GM18909 (cell line): ENCODE results near the gene ABCB9.
A peak's percentile ranks its signal among the peaks of the same experiment; 100 is the strongest.

Experiments used
- ATAC-seq: cut with Tn5 transposase; IDR thresholded peaks from one replicate; pipeline ENCODE4 v1.9.1; 2021; ENCODE audit warnings: mild to moderate bottlenecking; ENCODE audit not compliant: unreplicated experiment, poor library complexity

The ABCB9 gene

DNA sequence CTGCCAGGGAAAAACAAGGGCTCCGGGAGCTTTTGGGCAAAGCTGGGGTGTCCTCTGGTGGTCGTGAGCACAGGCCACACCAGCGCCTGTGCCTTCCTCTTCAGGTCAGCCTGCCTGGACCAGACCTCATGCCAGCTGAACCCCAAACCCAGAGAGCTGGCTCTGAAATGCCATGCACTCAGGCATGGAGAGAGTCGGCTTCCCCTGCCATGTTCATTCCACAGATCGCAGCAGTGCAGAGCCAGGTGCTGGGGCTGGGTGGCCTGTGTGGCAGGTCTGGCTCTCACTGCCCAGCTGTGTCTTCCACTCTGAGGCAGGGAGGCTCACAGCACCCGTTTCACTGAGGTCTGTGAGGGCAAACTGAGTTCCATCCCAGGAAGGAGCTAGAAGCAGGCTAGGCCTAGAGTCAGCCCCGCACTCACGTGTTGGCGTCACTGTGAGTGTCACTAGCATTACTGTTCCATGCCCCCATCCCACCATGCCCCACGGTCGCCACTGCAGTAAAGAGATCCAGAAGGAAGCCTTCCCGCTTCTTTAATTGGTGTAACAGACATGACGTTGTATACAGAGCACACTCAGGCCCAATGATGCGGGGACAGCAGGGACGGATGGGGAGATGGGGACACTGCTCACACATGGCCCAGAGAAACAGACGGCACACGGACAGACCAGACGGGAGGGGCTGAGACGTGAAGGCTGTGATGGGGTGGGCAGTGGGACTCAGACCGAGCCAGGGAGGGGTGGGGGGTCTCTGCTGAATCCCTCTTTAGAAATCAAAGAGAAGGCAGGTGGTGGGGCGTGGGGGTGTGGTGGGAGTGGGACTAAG, 16.9 kb upstream of the ABCB9 start:
- ATAC-seq = no peak

DNA sequence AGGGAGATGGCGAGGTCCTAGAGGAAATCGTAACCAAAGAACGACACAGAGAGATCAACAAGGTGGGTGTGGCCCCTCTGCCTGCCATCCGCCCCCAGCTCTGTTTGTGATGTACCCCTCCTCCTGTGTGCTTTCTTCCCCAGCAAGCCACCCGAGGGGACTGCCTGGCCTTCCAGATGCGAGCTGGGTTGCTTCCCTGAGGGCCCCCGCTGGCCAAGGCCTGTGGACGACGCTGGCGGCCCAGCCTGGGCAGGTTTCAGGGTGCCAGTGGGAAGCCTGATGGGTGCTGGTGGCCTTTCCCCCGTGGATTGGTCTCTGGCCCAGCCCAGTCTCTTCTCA, 16.2 kb upstream of the ABCB9 start:
- no peak for ATAC-seq

DNA sequence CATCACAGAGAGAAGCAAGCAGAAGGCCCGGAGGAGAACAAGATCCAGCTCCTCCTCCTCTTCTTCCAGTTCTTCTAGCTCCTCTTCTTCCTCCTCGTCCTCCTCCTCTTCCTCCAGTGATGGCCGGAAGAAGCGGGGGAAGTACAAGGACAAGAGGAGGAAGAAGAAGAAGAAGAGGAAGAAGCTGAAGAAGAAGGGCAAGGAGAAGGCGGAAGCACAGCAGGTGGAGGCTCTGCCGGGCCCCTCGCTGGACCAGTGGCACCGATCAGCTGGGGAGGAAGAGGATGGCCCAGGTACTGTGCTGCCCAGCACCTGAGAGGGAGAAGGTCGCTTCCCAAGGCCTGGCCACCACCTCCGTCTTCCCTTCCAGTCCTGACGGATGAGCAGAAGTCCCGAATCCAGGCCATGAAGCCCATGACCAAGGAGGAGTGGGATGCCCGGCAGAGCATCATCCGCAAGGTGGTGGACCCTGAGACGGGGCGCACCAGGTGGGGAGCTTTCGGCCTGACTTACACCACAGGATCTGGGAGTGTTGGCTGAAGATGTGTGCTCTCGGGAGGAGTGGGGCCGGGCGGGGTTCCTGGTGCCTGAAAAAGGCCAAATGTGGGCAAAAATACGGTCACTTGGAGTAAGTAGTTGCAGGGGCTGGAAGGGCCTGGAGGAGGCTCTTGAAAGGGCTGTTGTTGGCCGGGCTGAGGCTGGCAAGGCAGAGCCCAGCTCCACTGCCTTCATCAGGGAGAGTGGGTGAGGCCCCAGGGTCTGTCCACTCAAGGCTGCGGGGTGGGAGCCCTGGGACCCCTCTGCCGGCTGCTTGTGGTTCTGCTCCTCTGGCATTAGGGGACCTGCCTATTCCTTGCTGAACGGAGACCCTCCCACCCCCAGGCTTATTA, 15.6 kb upstream of the ABCB9 start:
- ATAC-seq = no peak

DNA sequence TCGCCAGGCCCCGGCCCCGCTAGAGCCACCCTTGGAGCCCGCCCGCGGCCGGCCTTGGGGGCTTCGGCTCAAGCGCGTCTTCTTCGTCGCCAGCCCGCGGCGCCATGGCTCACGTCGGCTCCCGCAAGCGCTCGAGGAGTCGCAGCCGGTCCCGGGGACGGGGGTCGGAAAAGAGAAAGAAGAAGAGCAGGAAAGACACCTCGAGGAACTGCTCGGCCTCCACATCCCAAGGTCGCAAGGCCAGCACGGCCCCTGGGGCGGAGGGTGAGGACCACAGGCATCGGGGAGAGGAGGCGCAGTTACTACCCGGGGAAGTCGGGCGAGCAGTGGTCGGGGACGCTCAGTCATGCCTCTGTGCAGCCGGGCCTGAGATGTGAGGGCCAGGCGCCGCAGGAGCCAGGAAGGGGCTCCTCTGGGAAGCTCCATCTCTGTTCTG, 14.8 kb upstream of the ABCB9 start:
- peak; percentile 17 for ATAC-seq

DNA sequence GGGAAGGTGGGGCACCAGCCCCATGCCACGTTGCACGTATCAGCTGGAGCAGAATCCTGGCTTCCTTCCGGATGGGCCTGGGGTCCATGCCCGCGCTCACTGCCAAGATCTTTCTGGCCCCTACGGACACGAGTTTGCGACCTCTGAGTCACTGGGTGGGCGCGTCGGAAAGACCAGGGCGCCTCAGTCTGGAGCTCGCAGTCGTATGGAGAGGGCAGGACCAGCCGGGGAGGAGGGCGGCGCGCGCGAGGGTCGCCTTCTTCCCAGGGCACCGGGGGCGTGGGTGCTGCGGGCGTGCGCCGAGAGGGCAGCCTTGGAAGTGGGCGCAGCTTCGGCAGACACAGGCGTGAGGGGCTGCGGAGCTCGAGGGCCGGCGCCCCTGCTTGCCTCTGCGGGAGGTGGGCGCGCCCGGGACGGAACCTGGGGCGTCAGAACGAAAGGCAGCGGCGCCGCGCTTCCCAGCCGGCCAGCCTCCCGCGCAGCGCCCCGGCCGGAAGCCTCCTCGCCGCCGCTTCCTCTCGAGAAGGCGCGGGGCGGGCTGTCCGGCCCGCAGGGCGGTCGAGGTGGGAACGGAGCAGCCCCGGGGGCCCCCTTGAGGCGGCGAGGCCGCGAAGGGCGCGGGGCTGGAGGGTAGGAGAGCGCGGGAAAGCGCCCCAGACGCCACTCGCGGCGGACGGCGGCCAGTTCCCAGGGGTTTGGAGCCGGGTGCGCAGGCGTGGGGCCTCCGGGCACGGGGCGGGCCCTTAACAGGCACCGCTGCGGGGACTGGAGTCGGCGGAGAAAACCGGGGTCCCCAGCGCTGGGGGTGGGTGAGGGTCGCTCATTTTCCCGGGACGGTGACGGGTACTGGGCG, 14.1 kb upstream of the ABCB9 start, which contains the start of gene ARL6IP4:
TSS of gene ARL6IP4 (plus strand) at position 499 of the 853 bp plus-strand sequence. CDS start 459 bp downstream, outside the sequence.
- peak; percentile 65 for ATAC-seq

DNA sequence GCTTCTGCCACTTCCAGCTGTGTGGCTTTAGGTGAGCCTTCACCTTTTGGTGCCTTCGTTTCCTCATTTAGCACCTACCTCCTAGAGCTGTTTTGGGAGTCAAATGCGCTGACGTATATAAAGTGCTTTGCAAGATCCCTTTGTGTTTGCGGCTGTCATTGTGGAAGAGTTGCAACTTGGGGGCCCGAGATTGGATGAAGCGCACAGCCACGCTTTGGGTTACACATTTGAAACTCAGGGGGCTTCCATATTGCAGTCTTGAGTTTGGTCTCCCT, 13.6 kb upstream of the ABCB9 start:
- no peak for ATAC-seq

DNA sequence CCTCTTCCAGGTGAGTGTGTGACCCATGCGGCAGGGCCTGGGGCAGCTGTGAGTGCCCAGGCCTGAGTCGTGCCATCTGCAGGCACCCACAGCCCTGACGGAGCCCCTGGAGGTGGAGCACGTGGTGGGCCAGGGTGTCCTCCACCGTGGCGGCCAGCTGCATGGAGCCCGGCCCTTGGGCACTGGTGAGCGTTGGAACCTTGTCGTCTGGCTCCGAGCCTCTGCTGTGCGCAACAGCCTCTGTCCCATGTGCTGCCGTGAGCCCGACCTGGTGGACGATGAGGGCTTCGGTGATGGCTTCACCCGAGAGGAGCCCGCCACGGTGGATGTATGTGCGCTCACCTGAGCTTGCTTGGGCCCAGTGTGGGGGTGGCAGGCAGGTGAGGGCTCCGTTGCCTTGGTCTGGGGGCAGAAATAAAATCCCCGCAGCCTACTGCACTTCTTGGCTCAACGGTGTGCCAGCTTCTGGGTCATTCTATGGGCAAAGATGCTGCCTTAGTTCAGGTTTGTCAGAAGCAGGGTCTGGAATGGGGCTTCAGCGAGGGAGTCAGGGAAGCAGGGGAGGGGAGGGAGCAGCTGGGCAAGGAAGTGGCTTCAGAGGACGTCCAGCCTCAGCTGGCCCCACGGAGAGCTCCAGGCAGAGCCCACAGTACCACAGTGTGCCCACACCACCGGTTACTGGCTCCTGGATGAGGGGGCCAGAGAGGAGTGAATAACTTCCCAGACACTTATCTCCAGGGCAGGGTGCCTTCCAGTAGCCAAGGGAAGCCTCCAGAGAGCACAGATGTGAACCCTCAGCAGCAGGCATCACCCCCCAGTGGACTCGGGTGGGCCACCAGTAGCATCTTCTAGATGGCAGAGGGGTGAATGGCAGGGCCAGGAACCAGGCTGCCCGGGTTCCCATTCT, 13.0 kb upstream of the ABCB9 start:
- ATAC-seq = no peak

DNA sequence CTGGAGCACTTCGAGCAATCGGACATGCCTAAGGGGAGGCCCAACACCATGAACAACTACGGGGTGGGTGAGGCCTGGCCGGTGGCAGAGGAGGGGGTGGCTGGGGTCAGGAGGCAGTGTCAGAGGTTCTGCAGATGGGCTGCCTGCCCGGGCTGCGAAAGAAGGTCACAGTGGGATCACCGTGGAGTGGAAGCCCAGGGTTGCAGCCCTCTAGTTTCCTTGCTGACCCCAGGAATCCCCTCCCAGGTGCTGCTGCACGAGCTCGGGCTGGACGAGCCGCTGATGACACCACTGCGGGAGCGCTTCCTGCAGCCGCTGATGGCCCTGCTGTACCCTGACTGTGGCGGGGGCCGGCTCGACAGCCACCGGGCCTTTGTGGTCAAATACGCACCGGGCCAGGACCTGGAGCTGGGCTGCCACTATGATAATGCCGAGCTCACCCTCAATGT, 12.3 kb upstream of the ABCB9 start:
- no peak for ATAC-seq

DNA sequence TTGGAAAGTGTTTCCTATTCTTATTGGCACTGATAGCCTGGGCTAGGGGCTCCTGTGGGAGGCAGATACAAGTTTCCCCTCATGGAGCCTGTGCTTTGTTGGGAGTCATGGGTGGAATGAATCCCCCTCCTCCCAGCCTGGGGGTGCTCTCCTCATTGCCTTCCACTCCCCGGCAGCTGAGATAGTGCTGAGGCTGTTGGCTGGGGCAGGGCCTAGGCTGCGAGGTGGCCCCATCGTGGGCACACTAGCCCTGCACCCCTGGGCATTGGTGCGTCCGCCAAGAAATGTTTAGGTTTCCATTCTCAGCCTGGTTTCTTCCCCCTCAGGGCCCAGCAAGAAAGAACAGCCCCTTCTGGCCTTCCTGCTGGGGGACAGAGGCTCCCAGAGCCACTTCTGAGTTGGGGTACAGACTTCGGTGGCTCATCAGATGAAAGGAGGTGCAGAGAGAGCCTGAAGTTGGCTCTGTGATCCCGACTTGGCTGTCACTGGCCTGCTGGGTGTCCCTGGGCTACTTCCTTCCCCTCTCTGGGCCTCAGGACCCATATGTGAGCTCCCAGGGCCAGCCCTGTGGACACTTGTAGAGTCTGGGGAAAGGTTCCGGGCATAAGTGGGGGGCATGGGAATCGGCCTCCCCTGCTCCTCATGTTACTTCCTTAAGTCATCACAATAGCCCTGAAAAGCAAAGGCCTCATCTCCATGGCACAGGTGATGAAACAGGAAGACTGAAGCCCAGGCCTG, 11.6 kb upstream of the ABCB9 start:
- no peak for ATAC-seq

DNA sequence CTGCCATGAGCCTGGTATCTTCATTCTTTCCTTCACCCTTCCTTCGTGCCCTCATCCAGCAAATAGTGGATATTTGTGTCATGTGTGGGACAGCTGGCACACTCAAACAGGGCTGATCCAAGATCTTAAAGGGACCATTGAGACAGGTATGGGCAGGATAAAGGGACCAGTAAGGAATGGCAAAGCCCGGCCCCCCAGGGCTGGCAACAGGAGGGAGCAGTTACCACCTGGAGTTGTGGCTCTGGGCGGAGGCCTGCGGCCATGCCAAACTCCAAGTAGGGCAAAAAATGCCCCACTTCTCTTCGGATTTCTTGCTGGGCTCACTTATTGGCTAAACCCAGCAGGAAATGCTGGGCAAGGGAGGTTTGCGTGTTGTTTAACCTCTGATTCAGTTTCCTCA, 10.9 kb upstream of the ABCB9 start:
- ATAC-seq = no peak

DNA sequence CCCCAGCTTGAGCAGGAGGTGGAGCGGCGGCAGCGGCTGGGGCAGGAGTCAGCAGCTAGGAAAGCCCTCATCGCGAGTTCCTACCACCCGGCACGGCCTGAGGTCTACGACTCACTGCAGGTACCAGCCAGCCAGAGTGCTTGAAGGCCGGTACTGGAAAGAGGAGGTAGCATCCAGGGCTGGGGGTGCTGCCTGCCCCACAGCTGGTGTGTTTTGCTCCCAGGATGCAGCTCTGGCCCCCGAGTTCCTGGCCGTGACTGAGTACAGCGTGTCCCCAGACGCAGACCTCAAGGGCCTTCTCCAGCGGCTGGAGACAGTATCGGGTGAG, 10.3 kb upstream of the ABCB9 start:
- ATAC-seq = no peak

DNA sequence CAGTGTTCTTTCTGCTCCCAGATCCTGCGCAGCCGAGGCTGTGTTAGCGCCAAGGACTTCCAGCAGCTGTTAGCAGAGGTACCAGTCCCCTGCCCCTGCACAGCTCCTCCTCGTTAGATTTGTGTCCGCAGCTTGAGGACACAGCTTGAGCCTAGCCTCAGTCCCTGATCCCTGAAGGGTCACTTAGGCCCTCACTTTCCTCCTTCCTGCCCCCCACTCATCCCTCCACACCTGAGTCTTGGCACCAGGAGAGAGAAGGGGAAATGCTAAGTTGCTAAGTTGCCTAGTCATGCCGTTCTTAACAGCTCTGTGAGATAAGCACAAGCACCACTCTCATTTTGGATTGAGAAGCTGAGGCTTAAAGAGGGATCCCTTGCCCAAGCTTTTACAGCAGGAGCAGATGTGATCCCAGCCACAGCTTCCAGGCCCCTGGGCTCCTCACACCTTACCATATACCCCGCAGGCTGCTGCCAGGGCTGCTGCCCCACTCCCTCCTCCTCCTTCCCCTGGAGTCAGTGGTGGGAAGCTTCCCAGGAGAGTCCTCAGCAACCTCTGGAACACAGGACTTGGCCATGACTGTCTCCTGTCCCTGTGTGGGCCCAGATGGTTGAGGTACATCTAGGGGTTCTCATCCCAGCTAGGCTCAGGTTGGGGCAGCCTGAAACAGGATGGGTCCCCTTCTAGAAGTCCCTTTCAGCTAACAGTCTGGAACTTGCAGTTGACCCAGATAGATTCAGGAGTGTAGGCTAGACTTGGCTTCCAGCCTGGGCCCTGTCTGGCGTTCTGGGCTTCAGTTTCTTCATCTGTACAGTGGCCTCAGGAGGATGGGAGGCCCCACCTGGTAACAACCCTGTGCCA, 9.8 kb upstream of the ABCB9 start:
- no peak for ATAC-seq

DNA sequence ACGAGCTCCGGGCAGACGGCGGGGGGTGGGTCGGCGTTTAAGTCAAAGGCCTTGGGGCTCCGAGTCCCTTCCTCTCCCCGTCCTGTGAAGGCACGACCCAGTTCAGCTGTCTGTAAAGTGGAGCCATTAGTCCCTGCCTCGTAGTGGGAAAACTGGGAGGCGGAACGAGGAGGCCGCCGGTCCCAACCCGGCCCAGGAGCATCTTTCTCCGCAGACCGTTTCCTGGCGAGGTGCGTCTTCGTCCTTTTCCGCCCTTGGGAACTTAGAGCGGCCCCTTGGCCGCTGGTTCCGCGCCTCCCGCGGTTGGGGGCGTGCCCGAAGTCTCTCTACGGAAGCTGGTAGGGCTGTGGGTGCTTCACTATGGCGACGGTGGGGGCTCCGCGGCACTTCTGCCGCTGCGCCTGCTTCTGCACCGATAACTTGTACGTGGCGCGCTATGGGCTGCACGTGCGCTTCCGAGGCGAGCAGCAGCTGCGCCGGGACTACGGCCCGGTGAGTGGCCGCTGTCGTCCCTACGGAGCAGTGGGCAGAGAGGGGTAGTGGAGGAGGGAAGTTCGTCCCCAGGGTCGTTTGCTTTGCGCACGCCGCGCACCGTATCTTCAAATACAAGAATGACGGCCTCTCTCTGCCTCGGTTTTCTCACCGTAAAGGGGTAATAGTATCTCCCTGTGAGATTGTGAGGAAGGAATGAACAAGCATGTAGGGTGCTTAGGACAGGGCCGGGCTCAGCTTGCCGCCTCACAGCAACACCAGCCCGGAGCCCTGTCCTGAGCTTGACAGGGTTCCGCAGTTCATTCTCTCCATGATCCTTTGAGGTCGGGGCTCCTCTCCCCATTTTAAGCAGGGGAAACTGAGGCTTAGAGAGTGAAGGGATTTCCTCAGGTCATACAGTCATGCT, 8.9 kb upstream of the ABCB9 start, which contains the start of gene OGFOD2:
TSS of gene OGFOD2 (plus strand) at position 353 of the 898 bp plus-strand sequence. CDS start at position 361, 8 bp downstream.
- ATAC-seq = peak; percentile 79

DNA sequence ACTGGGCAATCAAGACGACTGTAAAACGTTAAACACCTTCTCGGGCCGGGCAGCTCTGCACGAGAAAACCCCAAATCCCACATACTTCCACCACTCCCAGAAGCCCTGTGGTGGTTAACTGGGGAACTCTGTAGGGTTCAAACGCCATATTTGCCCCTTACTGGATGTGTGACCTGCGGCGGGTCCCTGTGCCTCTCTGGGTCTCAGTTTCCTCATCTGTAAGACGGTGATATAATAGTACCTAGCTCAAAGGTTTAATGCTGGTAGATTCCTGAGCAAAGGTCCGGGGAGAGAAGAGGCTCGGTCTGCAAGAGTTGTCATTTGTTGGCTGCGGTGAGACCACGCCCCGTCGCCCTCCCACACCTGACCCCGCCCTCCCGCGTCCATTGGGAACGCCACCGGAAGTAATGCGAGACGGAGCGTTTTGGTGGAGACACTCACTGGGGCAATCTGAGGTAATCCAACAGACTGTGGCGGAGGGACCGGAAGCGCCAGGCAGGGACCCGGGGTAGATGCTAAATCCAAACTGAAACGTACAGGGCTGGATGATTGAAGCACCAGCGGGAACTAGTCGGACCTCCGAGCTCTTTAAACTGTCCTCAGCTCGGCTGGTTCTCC, 8.1 kb upstream of the ABCB9 start:
- ATAC-seq = peak; percentile 86

DNA sequence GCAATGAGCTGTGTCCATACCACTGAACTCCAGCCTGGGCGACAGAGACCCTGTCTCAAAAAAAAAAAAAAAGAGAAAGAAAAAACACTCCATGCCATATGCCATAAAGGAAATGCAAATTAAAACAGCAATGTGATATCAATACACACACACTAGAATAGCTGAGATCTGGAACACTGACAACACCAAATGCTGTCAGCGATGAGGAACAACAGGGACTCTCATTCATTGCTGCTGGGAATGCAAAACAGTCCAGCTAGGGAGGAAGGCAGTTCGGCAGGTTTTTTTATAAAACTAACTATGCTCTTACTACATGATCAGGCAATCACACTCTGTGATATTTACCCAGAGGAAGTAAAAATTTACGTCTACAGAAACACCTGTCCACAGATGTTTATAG, 3.4 kb upstream of the ABCB9 start:
- ATAC-seq = no peak

DNA sequence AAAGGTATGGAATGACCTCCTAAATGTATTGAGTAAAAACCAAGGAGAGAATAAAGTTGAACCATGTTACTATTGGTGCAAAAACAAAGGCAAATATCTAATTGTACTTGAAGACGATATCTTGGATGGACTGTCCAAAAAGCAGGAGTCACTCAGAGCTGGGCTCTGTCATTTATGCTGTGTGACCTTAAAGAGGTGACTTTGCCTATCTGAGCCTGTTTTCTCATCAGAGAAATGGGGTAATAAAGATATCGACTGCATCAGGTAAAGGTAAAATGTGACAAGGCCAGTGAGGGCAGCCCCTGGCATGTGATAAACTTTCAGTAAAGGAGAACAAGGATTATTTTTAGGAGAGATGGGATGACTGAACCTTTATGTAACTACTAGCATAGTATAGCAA, 1.8 kb upstream of the ABCB9 start:
- no peak for ATAC-seq
